Measurements from ENCODE around the gene MRO. TPM values are rescaled to one million over a fixed set of nuclear protein-coding genes. Genes with fewer than 3 reads are reported as not detected.

MRO gene
- total RNA-seq, 1 donor, result 1.8 TPM

GRCh38 chr18:50848991-50849390 is 29.2 kb upstream of the MRO start:
- Histone ChIP-seq H3K27ac (ENCODE audit: low read depth, low read length) (no peak overlapping the region), H2AFZ (ENCODE audit: low read length) (no peak overlapping the region), H3K4me2 (ENCODE audit: insufficient read depth, low read length) (no peak overlapping the region), H4K20me1 (ENCODE audit: insufficient read depth, low read length) (no peaks in the 10 kb centered on the region), H3K36me3 (ENCODE audit: insufficient read depth, low read length) (no peaks in the 10 kb centered on the region), H3K4me1 (ENCODE audit: insufficient read depth, low read length) (peaks cover 16% of the 10 kb centered on the region), H3K27me3 (ENCODE audit: insufficient read depth, low read length) (no peaks in the 10 kb centered on the region), H3K4me3 (ENCODE audit: insufficient read depth, low read length) (no peak overlapping the region), H3K79me2 (ENCODE audit: insufficient read depth, low read length) (no peaks in the 10 kb centered on the region), H3K9me3 (ENCODE audit: low read depth, low read length) (no peaks in the 10 kb centered on the region)
- DNase-seq (ENCODE audit: insufficient read length, low spot score, missing footprints), result no peak
- TF ChIP-seq, protein P1, sequence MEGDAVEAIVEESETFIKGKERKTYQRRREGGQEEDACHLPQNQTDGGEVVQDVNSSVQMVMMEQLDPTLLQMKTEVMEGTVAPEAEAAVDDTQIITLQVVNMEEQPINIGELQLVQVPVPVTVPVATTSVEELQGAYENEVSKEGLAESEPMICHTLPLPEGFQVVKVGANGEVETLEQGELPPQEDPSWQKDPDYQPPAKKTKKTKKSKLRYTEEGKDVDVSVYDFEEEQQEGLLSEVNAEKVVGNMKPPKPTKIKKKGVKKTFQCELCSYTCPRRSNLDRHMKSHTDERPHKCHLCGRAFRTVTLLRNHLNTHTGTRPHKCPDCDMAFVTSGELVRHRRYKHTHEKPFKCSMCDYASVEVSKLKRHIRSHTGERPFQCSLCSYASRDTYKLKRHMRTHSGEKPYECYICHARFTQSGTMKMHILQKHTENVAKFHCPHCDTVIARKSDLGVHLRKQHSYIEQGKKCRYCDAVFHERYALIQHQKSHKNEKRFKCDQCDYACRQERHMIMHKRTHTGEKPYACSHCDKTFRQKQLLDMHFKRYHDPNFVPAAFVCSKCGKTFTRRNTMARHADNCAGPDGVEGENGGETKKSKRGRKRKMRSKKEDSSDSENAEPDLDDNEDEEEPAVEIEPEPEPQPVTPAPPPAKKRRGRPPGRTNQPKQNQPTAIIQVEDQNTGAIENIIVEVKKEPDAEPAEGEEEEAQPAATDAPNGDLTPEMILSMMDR (IDR thresholded peaks at IDR 0.05; ENCODE audit: extremely low read depth, low read depth, low read length), result no peak

- Histone ChIP-seq H3K27me3 (ENCODE audit: insufficient read depth, low read length) (no peaks in the 10 kb centered on the region), H3K4me1 (ENCODE audit: insufficient read depth, low read length) (peaks cover 13% of the 10 kb centered on the region), H2AFZ (ENCODE audit: low read length) (no peak overlapping the region), H3K4me3 (ENCODE audit: insufficient read depth, low read length) (no peak overlapping the region), H3K4me2 (ENCODE audit: insufficient read depth, low read length) (no peak overlapping the region), H3K27ac (ENCODE audit: low read depth, low read length) (no peak overlapping the region), H3K36me3 (ENCODE audit: insufficient read depth, low read length) (no peaks in the 10 kb centered on the region), H3K9me3 (ENCODE audit: low read depth, low read length) (no peaks in the 10 kb centered on the region), H4K20me1 (ENCODE audit: insufficient read depth, low read length) (no peaks in the 10 kb centered on the region), H3K79me2 (ENCODE audit: insufficient read depth, low read length) (no peaks in the 10 kb centered on the region)
- TF ChIP-seq, protein P1 (IDR thresholded peaks at IDR 0.05; ENCODE audit: extremely low read depth, low read depth, low read length), result no peak
- no peak for DNase-seq (ENCODE audit: insufficient read length, low spot score, missing footprints)
These were observed 28.3 kb upstream of the MRO start for GRCh38 chr18:50848061-50848551.

DNA sequence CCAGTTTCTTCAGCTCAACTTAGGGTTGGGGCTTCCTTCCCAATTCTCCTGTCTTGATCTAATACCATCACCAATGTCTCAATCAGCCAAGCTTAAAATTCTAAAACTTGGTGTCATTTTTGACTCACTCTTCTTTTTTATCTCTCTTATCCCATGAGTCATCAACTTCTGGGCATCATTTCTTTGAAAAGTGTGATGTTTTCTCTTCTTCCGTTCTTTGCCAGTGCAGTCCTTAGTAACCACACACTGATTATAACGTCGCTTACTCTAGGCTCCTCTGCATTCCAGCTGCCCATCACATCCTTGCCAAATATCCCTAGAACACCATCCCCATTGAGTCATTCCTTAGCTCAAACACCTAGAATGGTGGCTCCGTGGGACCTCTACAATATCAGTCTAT is 27.4 kb upstream of the MRO start:
- H4K20me1 ChIP-seq (ENCODE audit: insufficient read depth, low read length), result no peaks in the 10 kb centered on the region
- no peaks in the 10 kb centered on the region for H3K36me3 ChIP-seq (ENCODE audit: insufficient read depth, low read length)
- peak; percentile 73 for DNase-seq (ENCODE audit: insufficient read length, low spot score, missing footprints)
- no peak overlapping the region for H3K27ac ChIP-seq (ENCODE audit: low read depth, low read length)
- H2AFZ ChIP-seq (ENCODE audit: low read length), result no peak overlapping the region
- H3K79me2 ChIP-seq (ENCODE audit: insufficient read depth, low read length), result no peaks in the 10 kb centered on the region
- H3K4me1 ChIP-seq (ENCODE audit: insufficient read depth, low read length), result peaks cover 13% of the 10 kb centered on the region
- TF ChIP-seq, protein P1 (IDR thresholded peaks at IDR 0.05; ENCODE audit: extremely low read depth, low read depth, low read length), result no peak
- no peaks in the 10 kb centered on the region for H3K27me3 ChIP-seq (ENCODE audit: insufficient read depth, low read length)
- H3K9me3 ChIP-seq (ENCODE audit: low read depth, low read length), result no peaks in the 10 kb centered on the region
- no peak overlapping the region for H3K4me3 ChIP-seq (ENCODE audit: insufficient read depth, low read length)
- peak overlapping the region; percentile 28 for H3K4me2 ChIP-seq (ENCODE audit: insufficient read depth, low read length)

DNA sequence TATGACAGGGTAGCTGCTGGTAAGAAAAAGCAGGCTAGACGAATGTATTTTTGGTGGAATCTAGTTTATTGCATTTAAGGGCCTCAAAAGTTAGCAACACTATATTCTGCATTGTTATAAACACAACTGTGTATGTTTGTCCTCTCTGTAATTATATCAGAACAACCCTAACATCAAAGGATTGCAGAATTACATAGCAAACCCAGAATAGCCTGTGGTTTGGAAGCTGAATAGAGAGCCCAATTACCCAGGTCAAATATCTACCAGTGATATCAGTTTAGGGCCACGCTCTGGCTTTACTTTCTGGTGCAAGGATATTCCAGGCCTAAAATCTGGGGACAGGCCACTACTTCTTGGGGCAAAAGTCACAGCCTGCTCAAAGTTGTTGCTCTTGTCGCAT is 25.1 kb upstream of the MRO start:
- Histone ChIP-seq H3K4me1 (ENCODE audit: insufficient read depth, low read length) (peaks cover 13% of the 10 kb centered on the region), H3K4me2 (ENCODE audit: insufficient read depth, low read length) (no peak overlapping the region), H3K9me3 (ENCODE audit: low read depth, low read length) (no peaks in the 10 kb centered on the region), H3K27ac (ENCODE audit: low read depth, low read length) (no peak overlapping the region), H3K36me3 (ENCODE audit: insufficient read depth, low read length) (no peaks in the 10 kb centered on the region), H3K4me3 (ENCODE audit: insufficient read depth, low read length) (no peak overlapping the region), H3K27me3 (ENCODE audit: insufficient read depth, low read length) (peaks cover 4% of the 10 kb centered on the region), H4K20me1 (ENCODE audit: insufficient read depth, low read length) (no peaks in the 10 kb centered on the region), H2AFZ (ENCODE audit: low read length) (no peak overlapping the region), H3K79me2 (ENCODE audit: insufficient read depth, low read length) (no peaks in the 10 kb centered on the region)
- no peak for DNase-seq (ENCODE audit: insufficient read length, low spot score, missing footprints)
- TF ChIP-seq, protein P1 (IDR thresholded peaks at IDR 0.05; ENCODE audit: extremely low read depth, low read depth, low read length), result no peak

All from osteoblast (primary cell).